Measurements from ENCODE around the gene RACGAP1. TPM values are rescaled to one million over a fixed set of nuclear protein-coding genes. Genes with fewer than 3 reads are reported as not detected.

Gene RACGAP1
- total RNA-seq, 1 donor from 2014 or later: 10.8 TPM

DNA sequence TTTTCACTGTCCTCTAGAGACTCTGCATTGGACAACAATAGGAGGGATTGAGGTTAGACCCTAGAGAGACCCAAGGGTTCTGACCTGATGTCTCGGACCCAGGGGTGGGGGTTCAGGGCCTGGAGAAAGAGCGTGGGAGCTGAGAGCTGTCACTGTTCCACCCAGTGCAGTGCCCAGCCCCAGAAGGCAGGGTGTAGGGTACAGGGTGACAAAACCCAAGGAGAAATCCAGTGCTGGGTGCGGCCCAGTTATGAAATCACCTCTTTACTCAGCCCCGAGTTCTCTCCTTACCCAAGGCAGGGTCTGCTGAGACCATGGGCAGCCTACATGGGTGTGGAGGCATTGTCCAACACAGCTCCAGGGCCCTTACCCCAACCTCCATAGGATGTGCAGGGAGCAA lies 72.1 kb downstream of the RACGAP1 start:
- intact Hi-C loops (cut with DNase I): no loop called here
- H3K27ac ChIP-seq: no peak overlapping the region
- no peaks in the 10 kb centered on the region for H3K36me3 ChIP-seq
- TF ChIP-seq, protein P1, sequence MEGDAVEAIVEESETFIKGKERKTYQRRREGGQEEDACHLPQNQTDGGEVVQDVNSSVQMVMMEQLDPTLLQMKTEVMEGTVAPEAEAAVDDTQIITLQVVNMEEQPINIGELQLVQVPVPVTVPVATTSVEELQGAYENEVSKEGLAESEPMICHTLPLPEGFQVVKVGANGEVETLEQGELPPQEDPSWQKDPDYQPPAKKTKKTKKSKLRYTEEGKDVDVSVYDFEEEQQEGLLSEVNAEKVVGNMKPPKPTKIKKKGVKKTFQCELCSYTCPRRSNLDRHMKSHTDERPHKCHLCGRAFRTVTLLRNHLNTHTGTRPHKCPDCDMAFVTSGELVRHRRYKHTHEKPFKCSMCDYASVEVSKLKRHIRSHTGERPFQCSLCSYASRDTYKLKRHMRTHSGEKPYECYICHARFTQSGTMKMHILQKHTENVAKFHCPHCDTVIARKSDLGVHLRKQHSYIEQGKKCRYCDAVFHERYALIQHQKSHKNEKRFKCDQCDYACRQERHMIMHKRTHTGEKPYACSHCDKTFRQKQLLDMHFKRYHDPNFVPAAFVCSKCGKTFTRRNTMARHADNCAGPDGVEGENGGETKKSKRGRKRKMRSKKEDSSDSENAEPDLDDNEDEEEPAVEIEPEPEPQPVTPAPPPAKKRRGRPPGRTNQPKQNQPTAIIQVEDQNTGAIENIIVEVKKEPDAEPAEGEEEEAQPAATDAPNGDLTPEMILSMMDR (IDR thresholded peaks at IDR 0.05): no peak
- no peaks in the 10 kb centered on the region for H3K9me3 ChIP-seq
- H3K4me3 ChIP-seq: no peak overlapping the region
- peak; percentile 49 for ATAC-seq
- peaks cover 38% of the 10 kb centered on the region for H3K27me3 ChIP-seq
- DNase-seq: peak; percentile 67
- H3K4me1 ChIP-seq: peaks cover 15% of the 10 kb centered on the region

- H3K9me3 ChIP-seq: no peaks in the 10 kb centered on the region
- no peaks in the 10 kb centered on the region for H3K36me3 ChIP-seq
- intact Hi-C loops (cut with DNase I): no loop called here
- TF ChIP-seq, protein P1 (IDR thresholded peaks at IDR 0.05): no peak
- no peak overlapping the region for H3K27ac ChIP-seq
- H3K4me3 ChIP-seq: no peak overlapping the region
- ATAC-seq: peak; percentile 13
- peaks cover 15% of the 10 kb centered on the region for H3K4me1 ChIP-seq
- DNase-seq: peak; percentile 53
- peaks cover 32% of the 10 kb centered on the region for H3K27me3 ChIP-seq
These were observed 72.8 kb downstream of the RACGAP1 start for GRCh38 chr12:49952391-49953055.

DNA sequence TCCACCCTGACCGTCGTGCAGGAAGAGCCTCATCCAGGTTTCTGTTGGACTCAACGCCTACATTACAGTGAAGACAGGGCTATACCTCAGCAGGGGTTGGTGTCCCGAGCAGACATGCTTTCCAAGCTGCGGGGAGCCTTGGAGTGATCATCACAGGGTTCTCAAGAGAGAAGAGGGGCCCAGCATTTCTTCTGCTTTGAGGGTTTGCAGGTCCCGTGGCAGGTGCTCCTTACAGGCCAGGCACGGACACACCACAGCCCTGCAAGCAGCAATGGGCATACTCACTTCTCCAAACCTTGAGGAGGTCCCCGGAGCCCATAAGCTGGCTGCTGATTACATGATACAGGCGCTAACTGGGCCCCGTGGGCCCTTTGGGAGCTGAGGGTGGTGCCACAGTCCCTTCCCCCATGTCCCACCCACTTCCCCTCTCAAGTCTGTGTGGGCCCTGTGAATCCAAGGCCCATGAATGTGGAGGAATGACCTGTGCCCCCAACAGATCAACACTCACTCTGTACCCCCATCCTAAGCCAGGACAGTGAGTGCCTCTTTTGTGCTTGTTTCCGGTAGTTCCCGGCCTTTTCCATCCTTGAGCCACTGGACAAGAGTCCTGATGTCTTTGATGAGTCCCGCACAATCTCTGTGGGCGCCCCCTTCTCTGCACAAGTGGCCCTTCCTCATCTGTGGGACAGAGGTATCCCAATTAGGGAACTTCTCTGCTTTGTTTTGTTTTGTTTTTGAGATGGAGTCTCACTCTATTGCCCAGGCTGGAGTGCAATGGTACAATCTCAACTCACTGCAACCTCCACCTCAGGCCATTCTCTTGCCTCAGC lies 73.7 kb downstream of the RACGAP1 start:
- Histone ChIP-seq H3K27ac (no peak overlapping the region), H3K4me1 (peaks cover 15% of the 10 kb centered on the region), H3K36me3 (no peaks in the 10 kb centered on the region), H3K4me3 (no peak overlapping the region), H3K27me3 (peaks cover 30% of the 10 kb centered on the region), H3K9me3 (no peaks in the 10 kb centered on the region)
- DNase-seq: peak; percentile 54
- ATAC-seq: no peak
- intact Hi-C loops (cut with DNase I): no loop called here
- TF ChIP-seq, protein P1 (IDR thresholded peaks at IDR 0.05): no peak

GRCh38 chr12:49950273-49951251 lies 74.7 kb downstream of the RACGAP1 start, which contains the start of gene AQP2:
Gene AQP2, plus strand, starts transcription at chr12:49950737. Its CDS starts 94 bp downstream, at chr12:49950831.
- peak; percentile 57 for DNase-seq
- no peaks in the 10 kb centered on the region for H3K36me3 ChIP-seq
- TF ChIP-seq, protein P1 (IDR thresholded peaks at IDR 0.05): no peak
- H3K27me3 ChIP-seq: peaks cover 20% of the 10 kb centered on the region
- H3K4me1 ChIP-seq: peaks cover 20% of the 10 kb centered on the region
- H3K27ac ChIP-seq: no peak within 1 kb of the TSS
- no peak for ATAC-seq
- H3K4me3 ChIP-seq: no peak within 1 kb of the TSS
- intact Hi-C loops (cut with DNase I): no loop called here
- H3K9me3 ChIP-seq: no peaks in the 10 kb centered on the region

DNA sequence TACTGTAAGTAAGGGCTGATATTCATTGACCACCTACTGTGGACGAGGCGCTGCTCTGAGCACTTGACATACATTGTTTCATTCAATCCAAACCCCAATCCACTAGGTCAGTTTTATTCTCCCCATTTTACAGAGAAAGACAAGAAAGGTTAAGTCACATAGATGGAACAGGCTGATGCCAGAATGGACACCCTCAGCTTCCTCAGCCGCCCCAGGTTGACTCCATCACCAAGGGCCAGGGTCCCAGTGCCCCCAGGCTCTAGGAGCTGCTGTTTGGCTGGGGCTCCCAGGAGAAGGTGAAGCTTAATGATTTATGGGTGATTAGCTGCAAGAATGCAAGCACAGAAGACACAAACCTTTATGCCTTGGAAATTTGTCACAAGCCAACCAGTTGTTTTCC lies 75.4 kb downstream of the RACGAP1 start:
- Histone ChIP-seq H3K27me3 (peaks cover 13% of the 10 kb centered on the region), H3K36me3 (no peaks in the 10 kb centered on the region), H3K9me3 (no peaks in the 10 kb centered on the region), H3K27ac (no peak overlapping the region), H3K4me1 (peaks cover 21% of the 10 kb centered on the region), H3K4me3 (no peak overlapping the region)
- DNase-seq: peak; percentile 8
- TF ChIP-seq, protein P1 (IDR thresholded peaks at IDR 0.05): no peak
- ATAC-seq: no peak
- intact Hi-C loops (cut with DNase I): no loop called here

All from upper lobe of right lung (tissue), 1 donor.